Measurements from ENCODE around the gene ZBTB8A.
"Not testable (repeated sequence)": the region's sequence is repeated elsewhere in the genome, so short reads cannot be mapped to it uniquely, and the experiment has no call there.

Gene ZBTB8A

GRCh38 chr1:32538887-32539583 lies at the start of gene ZBTB8A:
ZBTB8A (plus strand) TSS chr1:32539427; CDS start chr1:32592932, 53,505 bp downstream.
- in situ Hi-C loops (cut with MboI; ENCODE audit: low sequenced_read_pairs), result no loop called here

GRCh38 chr1:32489774-32490454 lies 49.3 kb upstream of the ZBTB8A start:
- in situ Hi-C loops (cut with MboI; ENCODE audit: low sequenced_read_pairs), result no loop called here

- in situ Hi-C loops (cut with MboI; ENCODE audit: low sequenced_read_pairs), result no loop called here
Measured at GRCh38 chr1:32491386-32491785, 47.8 kb upstream of the ZBTB8A start.

GRCh38 chr1:32494196-32494595 lies 45.0 kb upstream of the ZBTB8A start:
- in situ Hi-C loops (cut with MboI; ENCODE audit: low sequenced_read_pairs), result no loop called here

- in situ Hi-C loops (cut with MboI; ENCODE audit: low sequenced_read_pairs), result no loop called here
Measured at GRCh38 chr1:32494711-32495337, 44.4 kb upstream of the ZBTB8A start.

- in situ Hi-C loops (cut with MboI; ENCODE audit: low sequenced_read_pairs), result no loop called here
Measured at GRCh38 chr1:32496127-32496526, 43.1 kb upstream of the ZBTB8A start.

GRCh38 chr1:32498751-32499150 lies 40.5 kb upstream of the ZBTB8A start:
- in situ Hi-C loops (cut with MboI; ENCODE audit: low sequenced_read_pairs), result no loop called here

GRCh38 chr1:32500387-32501209 lies 38.6 kb upstream of the ZBTB8A start:
- in situ Hi-C loops (cut with MboI; ENCODE audit: low sequenced_read_pairs), result no loop called here

- in situ Hi-C loops (cut with MboI; ENCODE audit: low sequenced_read_pairs), result no loop called here
Measured at GRCh38 chr1:32501865-32502264, 37.4 kb upstream of the ZBTB8A start.

- in situ Hi-C loops (cut with MboI; ENCODE audit: low sequenced_read_pairs), result no loop called here
Measured at GRCh38 chr1:32503153-32503552, 36.1 kb upstream of the ZBTB8A start.

GRCh38 chr1:32507021-32507420 lies 32.2 kb upstream of the ZBTB8A start:
- in situ Hi-C loops (cut with MboI; ENCODE audit: low sequenced_read_pairs), result no loop called here

- in situ Hi-C loops (cut with MboI; ENCODE audit: low sequenced_read_pairs), result no loop called here
Measured at GRCh38 chr1:32508761-32509160, 30.5 kb upstream of the ZBTB8A start.

- in situ Hi-C loops (cut with MboI; ENCODE audit: low sequenced_read_pairs), result no loop called here
Measured at GRCh38 chr1:32509939-32510338, 29.3 kb upstream of the ZBTB8A start.

- in situ Hi-C loops (cut with MboI; ENCODE audit: low sequenced_read_pairs), result no loop called here
Measured at GRCh38 chr1:32516402-32516801, 22.8 kb upstream of the ZBTB8A start.

- in situ Hi-C loops (cut with MboI; ENCODE audit: low sequenced_read_pairs), result no loop called here
Measured at GRCh38 chr1:32518976-32519375, 20.3 kb upstream of the ZBTB8A start.

GRCh38 chr1:32521165-32521564 lies 18.1 kb upstream of the ZBTB8A start:
- in situ Hi-C loops (cut with MboI; ENCODE audit: low sequenced_read_pairs), result no loop called here

- in situ Hi-C loops (cut with MboI; ENCODE audit: low sequenced_read_pairs), result no loop called here
Measured at GRCh38 chr1:32525053-32525452, 14.2 kb upstream of the ZBTB8A start.

- in situ Hi-C loops (cut with MboI; ENCODE audit: low sequenced_read_pairs), result no loop called here
Measured at GRCh38 chr1:32525661-32526444, 13.4 kb upstream of the ZBTB8A start.

- in situ Hi-C loops (cut with MboI; ENCODE audit: low sequenced_read_pairs), result not testable (repeated sequence)
Measured at GRCh38 chr1:32528550-32528949, 10.7 kb upstream of the ZBTB8A start.

- in situ Hi-C loops (cut with MboI; ENCODE audit: low sequenced_read_pairs), result no loop called here
Measured at GRCh38 chr1:32533792-32534327, 5.4 kb upstream of the ZBTB8A start.

Data from HL-60/S4 treated with retinoic acid at 250 ng/mL for 4 days and 3 days (cell line).